HG02973 (cell line): ENCODE results near the gene CDS2.

Experiments used
- ATAC-seq: cut with Tn5 transposase; IDR thresholded peaks from one replicate; pipeline ENCODE4 v1.9.1; 2021; ENCODE audit warnings: moderate library complexity; ENCODE audit not compliant: unreplicated experiment

CDS2 gene

DNA sequence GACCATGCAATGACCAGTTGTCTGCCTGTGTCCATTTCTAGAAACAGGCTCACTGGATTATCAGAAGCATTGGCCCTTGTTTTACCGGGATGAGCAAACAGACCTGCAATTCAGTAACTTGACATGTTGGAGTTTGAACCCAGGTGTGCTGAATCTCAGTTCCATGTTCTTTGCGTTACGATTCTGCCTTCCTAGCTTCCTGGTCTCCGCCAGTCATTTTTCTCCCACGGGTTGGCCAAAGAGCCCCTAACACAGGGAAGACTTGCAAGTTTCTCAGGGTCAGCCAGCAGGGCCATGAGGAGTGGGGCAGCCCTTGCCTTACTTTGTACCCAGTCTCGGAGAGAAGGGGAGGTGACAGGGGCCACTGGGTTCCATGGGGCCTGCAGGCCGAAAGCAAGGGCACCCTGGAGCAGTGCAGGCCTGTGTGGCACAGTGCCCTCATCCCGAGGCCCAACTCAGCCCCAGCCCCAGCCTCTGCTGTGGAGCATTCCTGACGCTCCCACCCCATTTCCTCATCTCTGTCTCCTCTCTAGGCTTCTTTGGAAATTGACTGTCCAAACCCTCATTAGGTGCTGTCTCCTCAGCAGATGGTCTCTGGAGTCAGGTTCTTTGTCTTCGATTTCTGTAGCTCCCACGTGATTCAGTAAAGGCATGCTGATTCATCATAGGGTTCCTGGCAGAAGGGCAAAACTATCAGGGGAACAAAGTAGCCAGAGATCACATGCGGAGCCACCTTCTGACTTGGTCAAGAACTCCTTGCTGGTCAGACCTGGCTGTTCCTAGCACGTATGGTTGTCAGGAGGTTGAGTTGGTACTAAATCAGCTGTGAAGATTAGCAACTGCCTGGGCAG is 23.6 kb downstream of the CDS2 start:
- no peak for ATAC-seq

DNA sequence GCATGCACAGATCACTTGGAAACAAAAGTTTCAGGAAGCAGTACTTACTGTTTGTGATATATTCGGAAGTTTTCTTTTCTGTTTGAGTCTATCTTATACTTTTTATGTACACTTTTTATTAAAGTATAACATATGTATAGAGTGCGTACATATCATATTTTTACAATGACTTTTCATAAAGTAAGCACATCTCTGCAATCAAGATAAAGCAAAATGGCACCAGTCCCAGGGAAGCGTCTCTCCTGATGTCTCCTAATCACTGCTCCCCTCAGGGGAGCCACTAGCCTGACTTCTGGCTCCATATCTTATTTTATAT is 26.3 kb downstream of the CDS2 start:
- no peak for ATAC-seq

GRCh38 chr20:5153612-5154542 is 27.1 kb downstream of the CDS2 start:
- no peak for ATAC-seq

- no peak for ATAC-seq
Observed at GRCh38 chr20:5154543-5154925, 27.7 kb downstream of the CDS2 start.

- no peak for ATAC-seq
Observed at GRCh38 chr20:5155404-5155803, 28.6 kb downstream of the CDS2 start.

GRCh38 chr20:5156675-5157448 is 30.1 kb downstream of the CDS2 start:
- no peak for ATAC-seq

- no peak for ATAC-seq
Observed at GRCh38 chr20:5159928-5160327, 33.1 kb downstream of the CDS2 start.

DNA sequence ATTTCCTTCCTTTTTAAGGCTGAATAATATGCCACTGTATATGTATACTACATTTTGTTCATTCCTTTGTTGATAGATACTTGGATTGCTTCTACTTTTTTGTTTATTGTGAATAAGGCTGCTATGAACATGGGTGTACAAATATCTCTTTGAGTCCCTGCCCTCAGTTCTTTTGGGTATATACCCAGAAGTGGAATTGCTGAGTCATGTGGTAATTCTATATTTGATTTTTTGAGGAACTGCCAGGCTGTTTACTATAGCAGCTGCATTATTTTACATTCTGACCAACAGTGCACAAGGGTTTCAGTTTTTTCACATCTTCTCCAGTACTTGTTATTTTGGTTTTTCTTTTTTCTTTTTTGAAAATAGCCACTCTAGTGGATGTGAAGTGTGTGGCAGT is 34.1 kb downstream of the CDS2 start:
- no peak for ATAC-seq

DNA sequence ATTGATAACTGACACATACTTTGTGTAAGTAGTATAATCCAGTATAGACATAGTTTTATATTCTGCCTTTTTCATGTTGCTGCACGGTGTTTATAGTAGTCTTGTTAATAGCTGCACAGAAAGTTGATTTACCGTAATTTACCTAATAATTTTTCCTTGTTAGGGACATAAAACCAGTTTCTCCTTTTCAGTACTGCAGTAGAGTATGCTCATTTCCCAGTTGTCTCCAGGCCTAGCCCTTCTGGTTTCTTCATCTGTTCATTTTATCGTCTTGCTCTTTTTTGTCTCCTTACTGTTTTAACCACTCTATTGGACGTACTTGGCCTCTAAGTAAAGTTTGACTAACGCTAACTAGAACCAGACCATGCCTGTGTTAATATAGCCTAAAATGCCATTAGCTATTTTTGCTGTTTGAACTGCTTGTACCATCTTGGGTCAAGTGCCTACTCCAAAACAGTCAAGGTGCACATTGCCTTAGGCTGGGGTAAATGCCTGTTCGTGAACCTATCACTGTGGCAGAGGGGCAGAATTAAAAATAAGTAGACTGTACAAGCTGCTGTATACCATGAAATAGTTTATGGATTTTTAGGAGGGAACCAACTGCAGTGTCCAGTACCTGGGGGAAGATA is 34.8 kb downstream of the CDS2 start:
- ATAC-seq = no peak

- ATAC-seq = no peak
Observed at GRCh38 chr20:5164645-5165625, 38.1 kb downstream of the CDS2 start.

DNA sequence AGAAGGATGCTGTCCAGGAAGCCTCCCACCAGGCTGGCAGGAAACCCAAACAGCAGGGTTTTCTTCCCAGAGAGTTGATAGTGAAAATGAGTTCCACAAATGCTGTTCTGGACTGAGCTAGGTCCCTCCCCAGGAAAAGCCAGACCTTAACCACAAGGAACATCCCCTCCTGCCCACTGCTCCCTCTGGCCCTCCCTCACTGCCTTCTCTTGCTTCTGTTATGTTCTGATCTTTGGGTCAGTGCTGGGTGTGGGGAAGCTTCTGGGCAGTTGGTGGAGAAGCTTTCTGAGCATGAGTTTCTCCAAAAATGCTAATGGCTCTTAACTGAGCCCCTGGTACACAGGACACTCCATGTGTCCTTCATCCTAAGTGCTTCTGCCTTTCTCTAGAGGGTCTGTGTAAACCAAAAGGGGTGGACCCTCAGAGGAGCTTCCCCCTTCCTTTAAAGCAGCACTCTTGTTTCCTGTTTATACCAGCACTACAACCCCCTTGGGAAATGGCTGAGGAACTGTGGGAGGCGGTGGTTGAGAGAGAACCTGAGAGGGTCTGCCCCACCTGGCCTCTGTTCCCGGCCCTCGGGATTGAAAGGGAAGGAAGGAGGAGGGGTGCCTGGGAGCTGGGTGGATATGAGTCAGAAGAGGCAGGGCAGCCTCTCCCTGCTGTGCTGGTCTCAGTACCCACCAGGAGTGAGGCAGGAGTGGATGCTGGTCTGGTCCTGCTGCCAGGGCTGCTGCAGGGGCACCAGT is 42.0 kb downstream of the CDS2 start:
- no peak for ATAC-seq

- ATAC-seq = no peak
Observed at GRCh38 chr20:5170341-5170740, 43.5 kb downstream of the CDS2 start.

DNA sequence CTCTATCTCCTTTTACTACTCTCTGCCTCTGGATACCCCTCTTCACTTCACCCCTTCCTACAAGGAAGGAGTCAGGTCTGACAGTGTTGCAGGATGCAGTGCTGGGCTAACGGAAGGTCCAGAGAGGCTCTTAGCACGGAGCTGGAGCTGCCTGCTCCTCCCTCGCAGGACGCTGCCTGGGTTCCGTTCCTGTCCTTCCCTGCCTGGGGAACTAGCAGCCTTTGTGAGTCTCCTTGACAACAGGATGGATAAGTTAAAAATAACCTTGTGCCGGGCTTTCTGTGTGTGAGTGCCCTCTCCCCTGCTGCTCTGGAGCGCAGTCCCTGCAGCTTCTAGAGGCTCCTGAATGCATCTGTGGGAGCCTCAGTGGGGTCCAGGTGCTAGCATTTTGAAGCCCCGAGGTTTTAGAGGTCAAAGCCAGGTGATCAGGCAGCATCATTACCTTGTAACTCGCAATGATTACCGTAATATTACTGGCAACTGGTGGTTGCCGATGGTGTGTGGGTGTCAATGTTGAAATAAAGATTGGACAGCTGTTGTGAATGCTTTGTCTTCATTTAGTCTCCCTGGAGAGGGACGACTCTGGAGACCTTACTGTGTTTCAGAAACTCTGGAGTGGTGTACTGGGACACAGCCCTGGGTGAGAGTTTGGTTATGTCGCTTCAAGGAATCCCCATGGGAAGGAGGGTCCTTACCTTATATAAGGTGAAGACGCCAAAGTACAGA is 44.4 kb downstream of the CDS2 start:
- ATAC-seq = no peak

DNA sequence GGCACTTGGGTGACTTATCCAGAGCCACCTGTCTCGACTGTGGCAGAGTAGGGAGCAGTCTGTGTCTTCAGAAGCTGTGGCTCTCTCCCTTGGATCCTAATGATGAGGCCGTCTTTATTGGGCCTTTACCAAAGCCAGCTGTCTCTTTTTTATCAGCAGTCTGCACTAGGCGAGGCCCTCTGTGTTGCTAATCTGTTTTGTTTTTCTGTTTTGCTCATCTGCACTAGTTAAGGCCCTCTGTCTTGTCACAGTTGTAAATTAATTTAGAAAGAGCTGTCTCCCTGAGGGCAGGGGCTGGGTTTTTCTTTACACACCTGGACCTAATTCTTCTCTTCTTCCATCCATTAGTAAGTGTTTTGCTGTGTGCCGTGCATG is 45.0 kb downstream of the CDS2 start:
- no peak for ATAC-seq

- no peak for ATAC-seq
Observed at GRCh38 chr20:5172167-5172601, 45.4 kb downstream of the CDS2 start.

GRCh38 chr20:5172903-5173463 is 46.2 kb downstream of the CDS2 start:
- ATAC-seq = no peak

- no peak for ATAC-seq
Observed at GRCh38 chr20:5173751-5174150, 46.9 kb downstream of the CDS2 start.

- no peak for ATAC-seq
Observed at GRCh38 chr20:5177071-5177470, 50.3 kb downstream of the CDS2 start.
